ENCODE results near the gene SPART. TPM values are rescaled to one million over a fixed set of nuclear protein-coding genes. Genes with fewer than 3 reads are reported as not detected.
A peak's percentile ranks its signal among the peaks of the same experiment; 100 is the strongest.

SPART gene, protein sequence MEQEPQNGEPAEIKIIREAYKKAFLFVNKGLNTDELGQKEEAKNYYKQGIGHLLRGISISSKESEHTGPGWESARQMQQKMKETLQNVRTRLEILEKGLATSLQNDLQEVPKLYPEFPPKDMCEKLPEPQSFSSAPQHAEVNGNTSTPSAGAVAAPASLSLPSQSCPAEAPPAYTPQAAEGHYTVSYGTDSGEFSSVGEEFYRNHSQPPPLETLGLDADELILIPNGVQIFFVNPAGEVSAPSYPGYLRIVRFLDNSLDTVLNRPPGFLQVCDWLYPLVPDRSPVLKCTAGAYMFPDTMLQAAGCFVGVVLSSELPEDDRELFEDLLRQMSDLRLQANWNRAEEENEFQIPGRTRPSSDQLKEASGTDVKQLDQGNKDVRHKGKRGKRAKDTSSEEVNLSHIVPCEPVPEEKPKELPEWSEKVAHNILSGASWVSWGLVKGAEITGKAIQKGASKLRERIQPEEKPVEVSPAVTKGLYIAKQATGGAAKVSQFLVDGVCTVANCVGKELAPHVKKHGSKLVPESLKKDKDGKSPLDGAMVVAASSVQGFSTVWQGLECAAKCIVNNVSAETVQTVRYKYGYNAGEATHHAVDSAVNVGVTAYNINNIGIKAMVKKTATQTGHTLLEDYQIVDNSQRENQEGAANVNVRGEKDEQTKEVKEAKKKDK
- 35.8 TPM for total RNA-seq
- 35.8 TPM for polyA plus RNA-seq
- long read RNA-seq, donor 1, full-length matches to known transcripts, result 2 of 2 reads
- long read RNA-seq, donor 1, partial matches to known transcripts, result 0 of 2 reads
- long read RNA-seq, donor 1, other reads (novel, unspliced or antisense), result 0 of 2 reads
- long read RNA-seq, donor 2, result 0 reads
- long read RNA-seq, donor 3, full-length matches to known transcripts, result 9 of 17 reads
- long read RNA-seq, donor 3, partial matches to known transcripts, result 8 of 17 reads
- long read RNA-seq, donor 3, other reads (novel, unspliced or antisense), result 0 of 17 reads
- long read RNA-seq, donor 4, full-length matches to known transcripts, result 1 of 1 reads
- long read RNA-seq, donor 4, partial matches to known transcripts, result 0 of 1 reads
- long read RNA-seq, donor 4, other reads (novel, unspliced or antisense), result 0 of 1 reads
- long read RNA-seq, donor 5, full-length matches to known transcripts, result 9 of 18 reads
- long read RNA-seq, donor 5, partial matches to known transcripts, result 9 of 18 reads
- long read RNA-seq, donor 5, other reads (novel, unspliced or antisense), result 0 of 18 reads
- long read RNA-seq, donor 6, full-length matches to known transcripts, result 9 of 9 reads
- long read RNA-seq, donor 6, partial matches to known transcripts, result 0 of 9 reads
- long read RNA-seq, donor 6, other reads (novel, unspliced or antisense), result 0 of 9 reads
- long read RNA-seq, donor 7, full-length matches to known transcripts, result 15 of 20 reads
- long read RNA-seq, donor 7, partial matches to known transcripts, result 5 of 20 reads
- long read RNA-seq, donor 7, other reads (novel, unspliced or antisense), result 0 of 20 reads
- long read RNA-seq, donor 8, full-length matches to known transcripts, result 6 of 6 reads
- long read RNA-seq, donor 8, partial matches to known transcripts, result 0 of 6 reads
- long read RNA-seq, donor 8, other reads (novel, unspliced or antisense), result 0 of 6 reads
- long read RNA-seq, donor 9, full-length matches to known transcripts, result 7 of 7 reads
- long read RNA-seq, donor 9, partial matches to known transcripts, result 0 of 7 reads
- long read RNA-seq, donor 9, other reads (novel, unspliced or antisense), result 0 of 7 reads
- long read RNA-seq, donor 10, full-length matches to known transcripts, result 6 of 6 reads
- long read RNA-seq, donor 10, partial matches to known transcripts, result 0 of 6 reads
- long read RNA-seq, donor 10, other reads (novel, unspliced or antisense), result 0 of 6 reads

DNA sequence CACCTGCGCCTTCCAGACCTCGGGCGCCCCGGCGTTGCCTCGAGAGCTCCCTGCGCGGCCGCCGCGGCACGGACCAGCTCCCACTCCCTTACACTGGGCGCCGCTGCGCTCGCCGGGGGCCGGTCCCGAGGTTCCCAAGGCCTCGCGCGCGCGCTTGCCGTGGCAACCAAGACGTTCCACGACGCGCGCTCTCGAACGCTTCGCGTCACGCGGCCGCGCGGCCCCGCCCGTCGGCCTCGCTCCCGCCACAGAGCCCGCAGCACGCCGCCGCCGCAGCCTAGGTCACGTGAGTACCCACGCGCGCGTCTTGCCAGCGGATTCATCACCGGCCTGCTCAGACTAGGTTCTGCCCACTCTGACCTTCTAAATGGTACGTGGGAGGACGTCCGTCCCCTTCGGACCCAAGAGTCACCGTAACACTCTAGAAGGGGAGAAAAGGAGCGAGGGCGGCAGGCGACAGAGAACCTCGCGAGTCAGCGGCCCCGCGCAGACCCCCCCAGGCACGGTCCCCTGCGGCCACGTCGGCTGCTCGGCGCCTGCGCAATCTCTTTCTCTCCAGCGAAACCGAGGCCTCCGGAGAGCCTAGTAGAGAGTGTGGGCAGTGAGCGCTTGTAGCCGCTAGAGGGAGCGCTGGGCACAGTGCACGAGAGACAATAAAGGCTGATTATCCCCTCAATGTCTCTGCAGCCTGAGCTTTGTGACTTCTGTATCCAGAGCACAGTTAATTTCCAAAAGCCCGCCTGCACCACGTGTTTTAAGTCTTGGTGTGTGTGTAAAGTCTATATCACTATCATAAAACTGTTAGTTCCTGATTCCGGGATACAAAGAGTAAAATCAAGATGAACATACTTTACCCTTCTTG lies at the start of gene SPART:
SPART (minus strand) TSS at position 173 of the 862 bp plus-strand sequence. CDS start 10,564 bp downstream, outside the sequence.
- peaks cover 4 to 9% of the 10 kb centered on the region in 2 donors for H3K4me1 ChIP-seq (ENCODE audit: control insufficient read depth in 2 of 2, insufficient read depth in 2 of 2, low read length in 2 of 2)
- no peaks in the 10 kb centered on the region for H3K9me3 ChIP-seq (ENCODE audit: control insufficient read depth in 2 of 2, insufficient read depth in 1 of 2, low read length in 1 of 2)
- WGBS, result under 1% methylated on average over 86 of the region's 86 CpGs

GRCh38 chr13:36395280-36395679 lies 49.1 kb upstream of the SPART start:
- Histone ChIP-seq H3K9me3 (ENCODE audit: control insufficient read depth in 2 of 2, insufficient read depth in 1 of 2, low read length in 1 of 2) (no peaks in the 10 kb centered on the region), H3K4me3 (ENCODE audit: low read length in 2 of 2) (no peak overlapping the region), H3K27ac (ENCODE audit: low read depth in 1 of 2, low read length in 1 of 2) (no peak overlapping the region), H3K4me1 (ENCODE audit: control insufficient read depth in 2 of 2, insufficient read depth in 2 of 2, low read length in 2 of 2) (no peaks in the 10 kb centered on the region), H3K36me3 (ENCODE audit: control insufficient read depth in 2 of 2, insufficient read depth in 2 of 2, low read length in 1 of 2) (no peaks in the 10 kb centered on the region), H3K27me3 (ENCODE audit: control insufficient read depth in 2 of 2, insufficient read depth in 1 of 2, low read length in 1 of 2) (no peaks in the 10 kb centered on the region)
- 26% methylated on average over 2 of the region's 2 CpGs for WGBS
- DNase-seq (ENCODE audit: low read depth in 6 of 9, low spot score in 9 of 9), result peak in 2 of 9 donors; percentile 2 to 9

More for the DNA sequence above, at the start of gene SPART:
- Histone ChIP-seq H3K27me3 (ENCODE audit: control insufficient read depth in 2 of 2, insufficient read depth in 1 of 2, low read length in 1 of 2) (peaks cover 2 to 9% of the 10 kb centered on the region in 2 donors), H3K27ac (ENCODE audit: low read depth in 1 of 2, low read length in 1 of 2) (peak within 1 kb of the TSS; percentile 86 to 90), H3K4me3 (ENCODE audit: low read length in 2 of 2) (peak within 1 kb of the TSS; percentile 78 to 79), H3K36me3 (ENCODE audit: control insufficient read depth in 2 of 2, insufficient read depth in 2 of 2, low read length in 1 of 2) (no peaks in the 10 kb centered on the region)
- DNase-seq (ENCODE audit: low read depth in 6 of 9, low spot score in 9 of 9), result peak; percentile 73 to 94 (median 87)

GRCh38 chr13:36385489-36385888 lies 39.3 kb upstream of the SPART start:
- WGBS, result 92% methylated on average over 1 of the region's 1 CpG
- H3K36me3 ChIP-seq (ENCODE audit: control insufficient read depth in 2 of 2, insufficient read depth in 2 of 2, low read length in 1 of 2), result no peaks in the 10 kb centered on the region
- H3K9me3 ChIP-seq (ENCODE audit: control insufficient read depth in 2 of 2, insufficient read depth in 1 of 2, low read length in 1 of 2), result no peaks in the 10 kb centered on the region
- no peaks in the 10 kb centered on the region for H3K4me1 ChIP-seq (ENCODE audit: control insufficient read depth in 2 of 2, insufficient read depth in 2 of 2, low read length in 2 of 2)
- no peak for DNase-seq (ENCODE audit: low read depth in 6 of 9, low spot score in 9 of 9)
- no peaks in the 10 kb centered on the region for H3K27me3 ChIP-seq (ENCODE audit: control insufficient read depth in 2 of 2, insufficient read depth in 1 of 2, low read length in 1 of 2)
- H3K27ac ChIP-seq (ENCODE audit: low read depth in 1 of 2, low read length in 1 of 2), result no peak overlapping the region
- no peak overlapping the region for H3K4me3 ChIP-seq (ENCODE audit: low read length in 2 of 2)

DNA sequence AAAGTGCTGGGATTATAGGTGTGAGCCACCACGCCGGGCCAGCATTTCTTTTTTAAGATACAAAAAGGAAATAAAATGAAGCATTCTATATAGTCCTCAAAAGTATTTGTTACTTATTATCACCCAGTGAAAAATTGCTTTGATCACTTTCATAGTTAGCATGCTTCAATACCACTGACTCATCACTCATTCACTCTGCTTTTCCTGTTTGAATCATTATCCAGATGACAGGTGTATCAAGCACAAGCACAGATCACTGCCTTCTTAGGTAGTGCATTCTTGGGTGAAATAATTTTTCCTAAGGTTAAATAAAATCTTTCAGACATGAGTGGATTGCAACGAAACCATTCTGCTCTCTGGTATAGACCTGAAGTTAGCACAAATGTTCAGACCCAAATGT lies 35.8 kb upstream of the SPART start:
- WGBS, result 94% methylated on average over 3 of the region's 3 CpGs
- no peaks in the 10 kb centered on the region for H3K27me3 ChIP-seq (ENCODE audit: control insufficient read depth in 2 of 2, insufficient read depth in 1 of 2, low read length in 1 of 2)
- H3K9me3 ChIP-seq (ENCODE audit: control insufficient read depth in 2 of 2, insufficient read depth in 1 of 2, low read length in 1 of 2), result no peaks in the 10 kb centered on the region
- DNase-seq (ENCODE audit: low read depth in 6 of 9, low spot score in 9 of 9), result no peak
- H3K4me1 ChIP-seq (ENCODE audit: control insufficient read depth in 2 of 2, insufficient read depth in 2 of 2, low read length in 2 of 2), result no peaks in the 10 kb centered on the region
- H3K27ac ChIP-seq (ENCODE audit: low read depth in 1 of 2, low read length in 1 of 2), result no peak overlapping the region
- H3K36me3 ChIP-seq (ENCODE audit: control insufficient read depth in 2 of 2, insufficient read depth in 2 of 2, low read length in 1 of 2), result no peaks in the 10 kb centered on the region
- H3K4me3 ChIP-seq (ENCODE audit: low read length in 2 of 2), result no peak overlapping the region

- no peaks in the 10 kb centered on the region for H3K27me3 ChIP-seq (ENCODE audit: control insufficient read depth in 2 of 2, insufficient read depth in 1 of 2, low read length in 1 of 2)
- 97% methylated on average over 1 of the region's 1 CpG for WGBS
- H3K4me3 ChIP-seq (ENCODE audit: low read length in 2 of 2), result no peak overlapping the region
- H3K36me3 ChIP-seq (ENCODE audit: control insufficient read depth in 2 of 2, insufficient read depth in 2 of 2, low read length in 1 of 2), result no peaks in the 10 kb centered on the region
- H3K27ac ChIP-seq (ENCODE audit: low read depth in 1 of 2, low read length in 1 of 2), result no peak overlapping the region
- H3K9me3 ChIP-seq (ENCODE audit: control insufficient read depth in 2 of 2, insufficient read depth in 1 of 2, low read length in 1 of 2), result no peaks in the 10 kb centered on the region
- no peak for DNase-seq (ENCODE audit: low read depth in 6 of 9, low spot score in 9 of 9)
- H3K4me1 ChIP-seq (ENCODE audit: control insufficient read depth in 2 of 2, insufficient read depth in 2 of 2, low read length in 2 of 2), result no peaks in the 10 kb centered on the region
Observed at GRCh38 chr13:36377826-36378468, 31.8 kb upstream of the SPART start.

DNA sequence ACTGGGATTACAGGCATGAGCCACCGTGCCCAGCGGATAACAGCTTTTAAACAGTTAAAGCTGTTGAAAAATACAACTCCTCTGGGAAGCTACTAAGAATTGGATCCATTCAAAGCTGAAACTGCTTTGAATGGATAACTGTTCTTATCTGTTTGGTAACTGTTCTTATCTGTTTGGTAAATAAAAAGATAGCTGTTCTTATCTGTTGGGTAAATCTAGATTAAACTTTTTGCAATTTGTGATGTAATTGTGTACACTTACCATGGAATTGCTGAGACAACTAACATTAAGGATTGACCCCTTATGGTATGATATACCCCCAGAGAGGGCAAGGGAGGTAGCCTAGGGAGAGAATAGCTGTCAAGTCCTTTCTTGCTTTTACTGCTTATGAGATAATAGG lies 27.9 kb upstream of the SPART start:
- no peaks in the 10 kb centered on the region for H3K27me3 ChIP-seq (ENCODE audit: control insufficient read depth in 2 of 2, insufficient read depth in 1 of 2, low read length in 1 of 2)
- H3K4me3 ChIP-seq (ENCODE audit: low read length in 2 of 2), result no peak overlapping the region
- 96% methylated on average over 2 of the region's 2 CpGs for WGBS
- DNase-seq (ENCODE audit: low read depth in 6 of 9, low spot score in 9 of 9), result no peak
- no peaks in the 10 kb centered on the region for H3K36me3 ChIP-seq (ENCODE audit: control insufficient read depth in 2 of 2, insufficient read depth in 2 of 2, low read length in 1 of 2)
- H3K4me1 ChIP-seq (ENCODE audit: control insufficient read depth in 2 of 2, insufficient read depth in 2 of 2, low read length in 2 of 2), result no peaks in the 10 kb centered on the region
- H3K27ac ChIP-seq (ENCODE audit: low read depth in 1 of 2, low read length in 1 of 2), result no peak overlapping the region
- no peaks in the 10 kb centered on the region for H3K9me3 ChIP-seq (ENCODE audit: control insufficient read depth in 2 of 2, insufficient read depth in 1 of 2, low read length in 1 of 2)

GRCh38 chr13:36371185-36371584 lies 25.0 kb upstream of the SPART start:
- Histone ChIP-seq H3K27ac (ENCODE audit: low read depth in 1 of 2, low read length in 1 of 2) (no peak overlapping the region), H3K36me3 (ENCODE audit: control insufficient read depth in 2 of 2, insufficient read depth in 2 of 2, low read length in 1 of 2) (no peaks in the 10 kb centered on the region), H3K4me1 (ENCODE audit: control insufficient read depth in 2 of 2, insufficient read depth in 2 of 2, low read length in 2 of 2) (no peaks in the 10 kb centered on the region), H3K9me3 (ENCODE audit: control insufficient read depth in 2 of 2, insufficient read depth in 1 of 2, low read length in 1 of 2) (no peaks in the 10 kb centered on the region), H3K4me3 (ENCODE audit: low read length in 2 of 2) (no peak overlapping the region), H3K27me3 (ENCODE audit: control insufficient read depth in 2 of 2, insufficient read depth in 1 of 2, low read length in 1 of 2) (no peaks in the 10 kb centered on the region)
- DNase-seq (ENCODE audit: low read depth in 6 of 9, low spot score in 9 of 9), result no peak
- WGBS, result 99% methylated on average over 4 of the region's 4 CpGs

Measured in thymus (tissue), 14 donors.